Measurements from ENCODE around the gene AKAP13. TPM values are rescaled to one million over a fixed set of nuclear protein-coding genes. Genes with fewer than 3 reads are reported as not detected.

The AKAP13 gene
- total RNA-seq, 4 donors from 2014 or later, result 332 to 362 (median 351) TPM

- Histone ChIP-seq H3K36me3 (no peaks in the 10 kb centered on the region), H3K27ac (peak overlapping the region in 3 of 4 donors; percentile 14 to 77 (median 31)), H3K4me3 (no peak overlapping the region), H3K27me3 (no peaks in the 10 kb centered on the region), H3K4me1 (peaks cover 0 to 63% (median 46%) of the 10 kb centered on the region in 4 donors), H3K9me3 (no peaks in the 10 kb centered on the region)
- no peak for DNase-seq (ENCODE audit: low spot score in 2 of 2)
- WGBS, 2 donors, result 69 to 77% methylated on average over 6 of the region's 6 CpGs
- TF ChIP-seq POLR2A (IDR thresholded peaks at IDR 0.05), result no peak
- TF ChIP-seq CTCF (IDR thresholded peaks at IDR 0.05), result no peak
- no peak for TF ChIP-seq EP300 (IDR thresholded peaks at IDR 0.05)
These were observed 27.9 kb downstream of the AKAP13 start for GRCh38 chr15:85408270-85408746.

- no peak for DNase-seq (ENCODE audit: low spot score in 2 of 2)
- peaks cover 0 to 69% (median 27%) of the 10 kb centered on the region in 4 donors for H3K4me1 ChIP-seq
- no peak for TF ChIP-seq POLR2A (IDR thresholded peaks at IDR 0.05)
- no peak for TF ChIP-seq CTCF (IDR thresholded peaks at IDR 0.05)
- TF ChIP-seq EP300 (IDR thresholded peaks at IDR 0.05), result no peak
- H3K27me3 ChIP-seq, result no peaks in the 10 kb centered on the region
- H3K4me3 ChIP-seq, result no peak overlapping the region
- 19% methylated on average over 3 of the region's 3 CpGs for WGBS, 2 donors
- no peaks in the 10 kb centered on the region for H3K36me3 ChIP-seq
- no peaks in the 10 kb centered on the region for H3K9me3 ChIP-seq
- peak overlapping the region in 2 of 4 donors; percentile 82 to 84 for H3K27ac ChIP-seq
These were observed 31.7 kb downstream of the AKAP13 start for GRCh38 chr15:85412066-85412465.

- Histone ChIP-seq H3K36me3 (no peaks in the 10 kb centered on the region), H3K4me3 (peak overlapping the region in 1 of 4 donors; percentile 0), H3K9me3 (no peaks in the 10 kb centered on the region), H3K27me3 (no peaks in the 10 kb centered on the region), H3K27ac (peak overlapping the region; percentile 11 to 84 (median 73)), H3K4me1 (peaks cover 0 to 67% (median 20%) of the 10 kb centered on the region in 4 donors)
- WGBS, 2 donors, result 38 to 56% methylated on average over 14 of the region's 14 CpGs
- DNase-seq (ENCODE audit: low spot score in 2 of 2), result peak; percentile 20 to 61
- TF ChIP-seq EP300 (IDR thresholded peaks at IDR 0.05) (peak in 1 of 2 donors; percentile 66), POLR2A (IDR thresholded peaks at IDR 0.05) (no peak), CTCF (IDR thresholded peaks at IDR 0.05) (no peak)
These were observed 32.8 kb downstream of the AKAP13 start for GRCh38 chr15:85412956-85413854.

- WGBS, 2 donors, result 53 to 54% methylated on average over 4 of the region's 4 CpGs
- Histone ChIP-seq H3K36me3 (no peaks in the 10 kb centered on the region), H3K27ac (peak overlapping the region; percentile 11 to 84 (median 73)), H3K4me1 (peaks cover 0 to 64% (median 17%) of the 10 kb centered on the region in 4 donors), H3K4me3 (no peak overlapping the region), H3K27me3 (no peaks in the 10 kb centered on the region), H3K9me3 (no peaks in the 10 kb centered on the region)
- no peak for TF ChIP-seq EP300 (IDR thresholded peaks at IDR 0.05)
- no peak for TF ChIP-seq POLR2A (IDR thresholded peaks at IDR 0.05)
- TF ChIP-seq CTCF (IDR thresholded peaks at IDR 0.05), result no peak
- no peak for DNase-seq (ENCODE audit: low spot score in 2 of 2)
These were observed 33.6 kb downstream of the AKAP13 start for GRCh38 chr15:85414037-85414436.

GRCh38 chr15:85414495-85414894, 34.1 kb downstream of the AKAP13 start:
- H3K36me3 ChIP-seq, result no peaks in the 10 kb centered on the region
- H3K4me3 ChIP-seq, result no peak overlapping the region
- no peak for DNase-seq (ENCODE audit: low spot score in 2 of 2)
- H3K27me3 ChIP-seq, result no peaks in the 10 kb centered on the region
- peaks cover 0 to 64% (median 17%) of the 10 kb centered on the region in 4 donors for H3K4me1 ChIP-seq
- TF ChIP-seq POLR2A (IDR thresholded peaks at IDR 0.05) (no peak), CTCF (IDR thresholded peaks at IDR 0.05) (peak in 3 of 5 experiments; percentile 14 to 23 (median 16))
- no peaks in the 10 kb centered on the region for H3K9me3 ChIP-seq
- peak overlapping the region in 3 of 4 donors; percentile 64 to 84 (median 82) for H3K27ac ChIP-seq
